ENCODE data around the gene ATXN7L3B.
A peak's percentile ranks its signal among the peaks of the same experiment; 100 is the strongest.

Gene ATXN7L3B

DNA sequence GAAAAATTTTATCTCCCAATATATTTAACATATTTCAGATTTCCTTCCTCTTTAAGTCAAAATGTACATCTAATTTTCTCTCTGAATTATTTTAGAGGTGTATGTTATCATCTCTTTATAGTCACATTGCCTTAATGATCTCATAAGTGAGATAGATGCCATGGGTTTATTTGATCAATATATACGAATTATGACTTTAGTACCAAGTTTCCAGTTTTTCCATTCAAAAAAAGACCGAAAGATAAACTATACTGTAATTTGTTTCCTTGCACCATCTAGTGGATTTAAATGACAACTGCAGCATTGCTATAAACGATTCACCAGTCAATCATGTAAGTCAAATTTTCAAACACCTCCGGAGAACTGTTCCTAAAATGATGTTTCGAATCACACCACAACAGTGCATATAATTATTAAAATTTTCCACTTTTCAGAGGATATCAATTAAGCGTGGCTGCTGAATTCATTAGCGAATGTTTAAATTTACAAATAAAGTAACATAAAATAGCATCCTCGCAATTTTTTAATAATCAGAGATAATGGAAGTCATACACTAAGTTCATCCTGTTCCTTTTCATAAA lies 419 bp upstream of the ATXN7L3B start:
- peak; percentile 43; the same call in 1 of the 2 replicates for TF ChIP-seq CTCF (IDR thresholded peaks at IDR 0.05; ENCODE audit: low read depth, low read length)

DNA sequence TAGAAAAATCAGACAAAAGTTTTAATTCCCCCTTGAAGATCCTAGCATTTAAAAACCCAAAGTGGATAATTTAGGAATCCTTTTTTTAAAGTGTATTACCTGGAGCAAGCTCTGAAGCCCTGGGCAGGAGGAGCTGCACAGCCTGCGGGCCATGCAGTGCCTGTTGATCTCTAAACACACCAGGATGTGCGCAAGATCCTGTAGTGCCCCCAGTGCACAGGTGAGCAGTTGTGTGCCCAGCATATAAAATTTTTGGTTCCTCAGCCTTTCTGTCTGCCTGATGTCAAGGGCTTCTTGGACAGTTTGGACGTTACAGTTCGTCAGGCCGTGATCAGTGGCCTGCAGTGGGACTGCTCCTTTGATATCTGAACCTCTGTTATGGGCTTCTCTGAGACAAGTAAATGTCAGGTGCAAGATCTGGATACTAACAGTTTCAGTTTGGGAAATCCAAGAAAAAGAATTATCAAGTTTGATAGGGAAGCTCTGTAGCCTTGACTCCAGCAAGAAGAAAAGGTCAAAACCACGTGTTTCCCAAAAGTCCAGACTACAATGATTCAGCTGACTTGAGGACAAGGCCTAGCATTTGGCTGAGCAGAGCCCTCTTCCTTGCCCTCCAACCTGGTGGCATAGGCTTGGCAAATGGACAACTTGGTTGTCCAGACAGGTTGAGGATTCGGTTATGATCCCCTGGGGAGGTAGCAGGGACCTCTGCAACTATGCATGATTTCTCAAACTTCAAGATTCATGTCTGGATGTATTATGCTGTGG lies 1.0 kb downstream of the ATXN7L3B start:
- no peak for TF ChIP-seq CTCF (IDR thresholded peaks at IDR 0.05; ENCODE audit: low read depth, low read length)
- H3K4me3 ChIP-seq (ENCODE audit: low read depth, low read length), result peak overlapping the region; percentile 98

More for the DNA sequence above, 419 bp upstream of the ATXN7L3B start:
- peak overlapping the region; percentile 98 for H3K4me3 ChIP-seq (ENCODE audit: low read depth, low read length)

DNA sequence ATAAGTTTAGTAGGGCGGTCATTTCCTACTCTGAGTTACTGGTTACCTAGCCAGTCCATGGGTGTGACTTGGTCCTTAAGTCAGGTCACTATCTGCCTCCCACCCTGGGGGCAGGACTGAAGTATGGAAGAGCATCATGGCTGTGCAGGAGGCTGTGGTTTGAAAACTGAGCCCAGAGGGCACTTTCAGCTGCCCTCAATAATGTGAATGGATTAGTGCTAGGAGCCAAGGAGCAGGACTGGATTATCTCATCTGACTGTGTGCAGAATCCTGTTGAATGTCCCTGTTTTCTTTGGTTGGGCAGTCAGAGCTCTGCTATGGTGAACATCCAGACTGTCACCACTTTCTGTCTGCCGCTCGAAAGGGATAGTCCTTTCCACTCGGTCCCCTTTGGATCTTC lies 1.6 kb downstream of the ATXN7L3B start:
- no peak for TF ChIP-seq CTCF (IDR thresholded peaks at IDR 0.05; ENCODE audit: low read depth, low read length)

GRCh38 chr12:74539765-74540526 lies 2.3 kb downstream of the ATXN7L3B start:
- peak overlapping the region; percentile 98 for H3K4me3 ChIP-seq (ENCODE audit: low read depth, low read length)
- TF ChIP-seq CTCF (IDR thresholded peaks at IDR 0.05; ENCODE audit: low read depth, low read length), result no peak

More for the DNA sequence above, 1.6 kb downstream of the ATXN7L3B start:
- peak overlapping the region; percentile 98 for H3K4me3 ChIP-seq (ENCODE audit: low read depth, low read length)

GRCh38 chr12:74541074-74541473 lies 3.4 kb downstream of the ATXN7L3B start:
- no peak overlapping the region for H3K4me3 ChIP-seq (ENCODE audit: low read depth, low read length)
- no peak for TF ChIP-seq CTCF (IDR thresholded peaks at IDR 0.05; ENCODE audit: low read depth, low read length)

DNA sequence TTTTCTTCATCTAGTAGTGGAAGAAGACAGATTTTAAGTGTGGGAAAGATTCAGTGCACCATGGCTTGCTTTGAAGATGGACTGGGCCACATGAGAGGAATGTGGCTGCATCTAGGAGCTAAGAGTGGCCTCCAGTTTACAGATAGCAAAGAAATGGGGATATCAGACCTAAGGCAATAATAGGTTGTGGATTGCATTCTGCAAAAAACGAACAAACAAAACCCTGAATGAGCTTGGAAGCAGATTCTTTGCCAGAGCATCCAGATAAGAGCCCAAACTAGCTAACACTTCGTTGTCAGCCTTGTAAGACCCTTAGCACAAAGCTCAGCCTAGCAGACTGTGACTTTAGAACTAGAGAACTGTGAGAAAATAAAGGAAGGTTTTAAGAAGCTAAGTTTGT lies 9.6 kb downstream of the ATXN7L3B start:
- no peak for TF ChIP-seq CTCF (IDR thresholded peaks at IDR 0.05; ENCODE audit: low read depth, low read length)
- H3K4me3 ChIP-seq (ENCODE audit: low read depth, low read length), result no peak overlapping the region

DNA sequence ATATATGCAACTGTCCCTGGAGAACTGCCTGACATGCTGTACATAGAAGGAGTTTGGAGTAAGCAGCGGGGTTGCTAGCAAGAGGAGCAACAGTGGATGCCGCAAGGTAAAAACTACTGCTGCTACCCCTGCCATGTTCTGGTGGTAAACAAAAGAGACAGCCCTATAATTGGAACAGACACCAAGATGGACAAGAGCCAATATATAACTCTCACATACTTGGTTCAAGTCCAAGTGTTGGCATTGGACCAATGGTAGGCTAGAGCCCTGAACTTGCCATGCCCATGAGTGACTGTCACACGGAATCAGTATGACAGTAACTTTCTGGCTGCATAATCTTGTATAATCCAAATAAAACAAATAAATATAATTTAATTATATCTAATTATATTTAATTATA lies 13.7 kb downstream of the ATXN7L3B start:
- no peak for TF ChIP-seq CTCF (IDR thresholded peaks at IDR 0.05; ENCODE audit: low read depth, low read length)

More for the DNA sequence above, 13.7 kb downstream of the ATXN7L3B start:
- no peak overlapping the region for H3K4me3 ChIP-seq (ENCODE audit: low read depth, low read length)
